IPS-18c (cell line): ENCODE measurements around the gene HIVEP2.

ENCODE experiments used
- H3K4me3 ChIP-seq: 2 replicates; pipeline ENCODE4 v1.7.0; 2013; ENCODE audit warnings: low read depth, mild to moderate bottlenecking, low read length, moderate library complexity; ENCODE audit not compliant: insufficient read depth
- H3K9me3 ChIP-seq: one replicate; pipeline ENCODE4 v1.6.1; 2013; ENCODE audit warnings: mild to moderate bottlenecking, low read length, moderate library complexity; ENCODE audit not compliant: control insufficient read depth, insufficient read depth

HIVEP2 gene

GRCh38 chr6:142861711-142862110, 83.3 kb downstream of the HIVEP2 start:
- no peak overlapping the region for H3K4me3 ChIP-seq
- H3K9me3 ChIP-seq, result no peaks in the 10 kb centered on the region

DNA sequence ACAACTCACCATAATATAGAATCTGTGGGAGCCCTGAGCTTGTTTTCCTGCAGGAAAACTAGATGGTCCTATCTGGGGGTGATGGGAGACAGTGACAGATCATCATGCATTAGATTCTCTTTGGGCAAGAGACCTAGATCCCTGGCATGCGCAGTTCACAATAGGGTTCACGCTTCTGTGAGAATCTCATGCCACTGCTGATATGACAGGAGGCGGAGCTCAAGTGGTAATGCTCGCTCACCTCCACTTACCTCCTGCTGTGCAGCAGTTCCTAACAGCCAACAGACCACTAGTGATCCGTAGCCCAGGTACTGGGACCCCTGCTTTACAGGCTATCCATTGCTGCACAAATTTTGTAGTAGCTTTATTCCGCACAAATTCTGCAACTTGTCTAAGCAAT, 84.5 kb downstream of the HIVEP2 start:
- H3K9me3 ChIP-seq, result no peaks in the 10 kb centered on the region
- no peak overlapping the region for H3K4me3 ChIP-seq

DNA sequence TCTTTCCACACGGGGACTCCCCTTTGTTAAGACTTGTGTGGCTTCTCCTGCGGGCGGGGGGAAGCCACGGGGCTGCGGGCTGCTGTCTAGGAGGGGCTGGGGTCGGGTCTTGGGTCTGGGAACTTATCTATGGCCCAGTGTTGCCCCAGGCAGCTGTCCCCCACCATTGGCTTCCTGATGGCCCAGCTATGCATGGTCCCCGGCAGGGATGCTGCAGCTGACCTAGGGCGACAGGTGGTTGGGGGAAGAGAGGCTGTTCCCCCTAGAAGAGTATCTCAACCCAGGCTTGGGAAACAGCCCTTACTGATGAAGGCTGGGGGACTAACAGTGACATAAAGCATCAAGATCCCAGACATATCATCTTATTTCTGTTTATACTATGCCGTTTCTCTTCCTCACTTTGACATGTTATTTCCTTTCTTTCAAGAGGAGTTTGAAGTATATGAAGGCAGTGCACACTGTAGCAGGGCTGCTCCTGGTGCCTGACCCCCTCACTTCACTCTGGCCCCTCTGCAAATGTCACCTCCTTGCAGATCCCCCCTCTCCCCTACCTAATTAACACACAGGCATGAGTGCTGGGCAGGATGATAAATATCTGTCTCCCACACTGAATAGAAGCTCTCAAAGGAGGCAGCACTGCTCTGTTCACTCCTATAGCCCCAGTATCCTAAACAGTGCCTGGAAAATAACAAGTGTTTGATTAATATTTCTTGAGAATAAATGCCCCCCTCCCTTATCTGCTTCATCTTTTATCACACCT, 87.0 kb downstream of the HIVEP2 start:
- Histone ChIP-seq H3K4me3 (no peak overlapping the region), H3K9me3 (no peaks in the 10 kb centered on the region)

GRCh38 chr6:142857233-142857761, 87.7 kb downstream of the HIVEP2 start:
- Histone ChIP-seq H3K4me3 (no peak overlapping the region), H3K9me3 (no peaks in the 10 kb centered on the region)

DNA sequence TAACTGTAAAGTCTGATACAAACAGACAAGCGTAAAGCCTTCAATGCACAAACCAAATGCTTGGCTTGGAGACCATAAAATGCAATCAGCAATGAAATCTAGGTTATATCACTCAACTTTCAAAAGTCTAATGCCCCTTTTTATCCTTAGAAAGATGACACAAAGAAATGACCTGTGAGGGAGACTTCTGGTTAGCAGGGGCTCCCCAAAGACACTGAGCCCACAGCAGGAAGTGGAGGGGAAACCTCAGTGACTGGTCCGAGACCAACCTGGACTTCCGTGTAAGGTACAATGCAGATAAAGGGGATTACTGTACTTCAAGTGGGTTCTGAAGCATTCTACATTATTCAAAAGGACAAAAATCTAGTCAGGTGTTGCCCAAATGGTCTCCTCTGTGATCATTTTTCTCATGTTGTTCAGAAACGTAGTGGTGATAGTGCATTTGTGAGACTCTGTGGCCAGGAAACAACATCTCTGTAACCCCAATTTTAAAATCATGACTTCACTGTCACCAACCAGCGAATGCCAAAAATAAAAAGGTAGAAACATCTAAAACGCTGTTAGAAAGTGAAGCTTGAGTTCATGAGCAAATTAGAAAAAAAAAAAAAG, 88.2 kb downstream of the HIVEP2 start:
- no peak overlapping the region for H3K4me3 ChIP-seq

GRCh38 chr6:142855893-142856623, 88.9 kb downstream of the HIVEP2 start:
- Histone ChIP-seq H3K4me3 (no peak overlapping the region), H3K9me3 (no peaks in the 10 kb centered on the region)

More for the DNA sequence above, 88.2 kb downstream of the HIVEP2 start:
- no peaks in the 10 kb centered on the region for H3K9me3 ChIP-seq

GRCh38 chr6:142854589-142855488, 90.1 kb downstream of the HIVEP2 start:
- no peak overlapping the region for H3K4me3 ChIP-seq
- H3K9me3 ChIP-seq, result no peaks in the 10 kb centered on the region

DNA sequence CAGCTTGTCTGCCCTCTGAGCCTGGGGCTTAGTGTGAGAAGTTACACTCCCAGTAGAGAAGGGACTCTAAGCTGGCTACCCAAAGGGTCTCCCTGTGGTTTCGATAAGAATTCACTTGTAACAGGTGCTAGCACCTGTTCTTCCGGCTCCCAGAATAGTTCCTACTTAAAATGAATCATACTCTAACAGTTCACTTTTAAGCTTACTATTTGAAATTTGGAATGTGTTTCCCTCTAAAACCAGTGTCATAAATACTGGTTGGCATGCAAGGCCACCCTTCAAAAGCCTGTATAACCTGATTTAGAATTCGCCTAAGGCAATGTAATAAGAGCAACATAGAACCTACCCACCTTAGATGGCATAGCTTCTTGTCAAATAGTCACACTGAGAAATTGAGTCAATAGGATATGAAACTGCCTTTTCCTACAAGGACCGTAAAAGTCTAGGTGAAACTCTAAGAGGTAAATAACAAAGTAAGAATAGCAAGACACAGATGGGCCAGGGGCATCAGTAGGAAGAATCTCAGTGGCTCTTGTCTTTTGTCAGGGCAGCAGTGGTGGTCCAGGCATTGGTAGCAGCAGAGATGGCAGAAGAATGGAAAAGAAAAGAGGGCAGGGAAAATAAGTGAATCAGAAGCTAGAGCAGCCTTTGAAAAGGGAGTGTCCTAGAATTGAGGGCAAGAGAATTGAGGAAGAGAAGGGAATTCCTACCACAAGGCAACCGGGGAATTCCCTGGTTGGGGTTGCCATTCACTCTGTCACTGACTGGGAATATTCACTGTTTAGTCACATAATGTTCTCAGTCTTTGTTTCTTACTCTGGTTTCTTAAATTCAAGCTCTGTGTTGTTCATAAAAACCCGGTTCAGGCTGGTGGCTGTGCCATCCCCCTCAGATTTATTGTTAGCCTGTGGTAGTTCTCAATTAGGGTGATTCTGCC, 91.5 kb downstream of the HIVEP2 start:
- H3K9me3 ChIP-seq, result no peaks in the 10 kb centered on the region

GRCh38 chr6:142851601-142852000, 93.4 kb downstream of the HIVEP2 start:
- Histone ChIP-seq H3K4me3 (no peak overlapping the region), H3K9me3 (no peaks in the 10 kb centered on the region)

More for the DNA sequence above, 91.5 kb downstream of the HIVEP2 start:
- no peak overlapping the region for H3K4me3 ChIP-seq

- Histone ChIP-seq H3K4me3 (no peak overlapping the region), H3K9me3 (no peaks in the 10 kb centered on the region)
Measured at GRCh38 chr6:142850679-142851423, 94.1 kb downstream of the HIVEP2 start.

DNA sequence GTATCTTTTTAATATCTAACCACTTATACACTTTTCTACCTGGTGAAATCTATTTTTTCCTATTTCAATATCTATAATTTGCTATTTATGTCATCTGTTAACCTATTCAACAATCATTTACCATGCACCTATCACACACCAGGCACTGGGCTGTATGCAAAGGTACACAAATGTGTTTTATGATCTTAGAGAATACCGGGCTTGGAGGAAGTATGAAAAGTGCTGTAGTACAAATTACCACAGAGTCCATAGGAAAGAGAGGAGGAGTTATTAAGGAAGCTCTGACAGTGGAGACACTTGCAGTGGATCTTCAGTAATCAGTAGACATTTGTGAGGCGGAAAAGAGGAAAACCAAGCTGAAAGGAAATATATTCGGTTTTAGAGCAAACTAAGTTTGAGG, 96.0 kb downstream of the HIVEP2 start:
- H3K4me3 ChIP-seq, result no peak overlapping the region
- no peaks in the 10 kb centered on the region for H3K9me3 ChIP-seq

DNA sequence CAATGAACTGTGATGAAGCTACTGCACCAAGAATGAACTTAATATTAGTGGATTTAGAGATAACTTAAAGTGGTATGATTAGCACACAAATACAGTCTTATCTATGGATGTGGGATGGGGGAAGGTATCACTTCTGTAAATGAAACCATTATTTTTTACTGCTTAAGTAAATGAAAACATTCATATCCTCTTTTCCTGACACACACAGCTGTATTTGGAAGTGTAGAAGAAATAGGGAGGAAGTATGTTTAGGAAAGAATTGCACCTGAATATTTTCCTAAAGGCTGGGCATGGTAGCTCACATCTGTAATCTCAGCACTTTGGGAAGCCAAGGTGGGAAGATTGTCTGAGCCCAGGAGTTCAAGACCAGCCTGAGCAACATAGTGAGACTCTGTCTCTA, 96.8 kb downstream of the HIVEP2 start:
- Histone ChIP-seq H3K9me3 (no peaks in the 10 kb centered on the region), H3K4me3 (no peak overlapping the region)

- H3K4me3 ChIP-seq, result no peak overlapping the region
- H3K9me3 ChIP-seq, result no peaks in the 10 kb centered on the region
Measured at GRCh38 chr6:142846883-142847287, 98.1 kb downstream of the HIVEP2 start.

- H3K4me3 ChIP-seq, result no peak overlapping the region
- no peaks in the 10 kb centered on the region for H3K9me3 ChIP-seq
Measured at GRCh38 chr6:142846459-142846831, 98.5 kb downstream of the HIVEP2 start.

DNA sequence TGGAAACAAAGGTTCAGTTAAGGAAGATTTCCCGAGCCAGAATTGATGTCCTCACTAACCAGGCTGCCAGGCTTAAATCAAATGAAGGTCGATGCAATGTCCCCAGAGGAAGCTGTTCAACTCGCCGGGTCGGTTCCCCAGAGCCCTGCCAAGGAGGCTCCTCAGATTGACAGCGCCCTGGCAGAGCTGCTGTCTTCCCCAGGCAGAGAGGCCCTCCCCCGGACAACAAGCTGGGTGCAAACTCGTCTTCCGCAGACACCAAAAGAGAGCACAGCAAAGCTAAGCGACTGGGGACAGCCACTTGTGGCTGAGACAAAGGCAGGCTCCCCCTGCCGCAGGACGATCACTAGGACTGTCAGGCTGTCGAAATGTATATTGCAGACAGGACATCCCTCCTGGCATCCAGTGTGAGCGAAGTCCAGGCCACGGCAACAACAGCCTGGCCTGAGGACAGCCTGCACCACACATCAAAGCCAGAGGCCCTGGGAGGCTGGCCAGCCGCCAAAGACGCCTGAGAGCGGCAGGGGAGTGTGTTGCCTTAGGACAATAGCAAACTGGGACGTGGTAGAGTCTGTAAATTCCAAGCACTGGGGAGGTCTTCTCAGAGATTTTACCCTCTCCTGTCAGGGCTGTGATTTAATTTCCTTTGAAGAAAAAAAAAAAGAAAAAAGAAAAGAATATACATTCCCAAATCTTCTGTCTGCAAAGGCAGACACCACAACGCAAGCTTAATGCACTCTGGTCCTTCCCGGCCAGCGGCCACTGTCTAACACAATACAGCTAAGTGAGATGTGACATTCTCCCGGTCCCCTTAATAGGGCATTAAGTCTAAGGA, 99.1 kb downstream of the HIVEP2 start:
- Histone ChIP-seq H3K9me3 (no peaks in the 10 kb centered on the region), H3K4me3 (no peak overlapping the region)
